Measurements from ENCODE around the gene PHF21A.

PHF21A gene

DNA sequence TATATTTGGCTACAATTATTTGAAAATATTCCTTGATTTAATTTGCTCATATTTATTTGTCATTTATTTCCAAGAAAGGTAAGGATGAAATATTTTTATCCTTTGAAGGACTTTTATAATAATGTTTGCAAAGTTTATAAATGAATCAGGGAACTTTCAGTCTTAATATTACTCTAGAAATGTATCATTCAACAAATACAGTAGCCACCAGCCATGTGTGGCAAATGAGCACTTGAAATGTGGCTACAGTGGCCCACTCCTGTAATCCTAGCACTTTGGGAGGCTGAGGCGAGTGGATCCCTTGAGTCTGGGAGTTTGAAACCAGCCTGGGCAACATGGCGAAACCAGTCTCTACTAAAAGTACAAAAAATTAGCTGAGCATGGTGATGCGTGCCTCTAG lies 20.3 kb upstream of the PHF21A start:
- Histone ChIP-seq H3K9ac (no peak overlapping the region), H3K4me1 (no peaks in the 10 kb centered on the region), H3K4me2 (no peak overlapping the region), H3K9me3 (no peaks in the 10 kb centered on the region), H3K4me3 (no peak overlapping the region), H4K20me1 (no peaks in the 10 kb centered on the region), H3K27ac (no peak overlapping the region), H3K36me3 (no peaks in the 10 kb centered on the region), H3K27me3 (no peaks in the 10 kb centered on the region)
- TF ChIP-seq Cebpa-rat (IDR thresholded peaks at IDR 0.05): no peak

DNA sequence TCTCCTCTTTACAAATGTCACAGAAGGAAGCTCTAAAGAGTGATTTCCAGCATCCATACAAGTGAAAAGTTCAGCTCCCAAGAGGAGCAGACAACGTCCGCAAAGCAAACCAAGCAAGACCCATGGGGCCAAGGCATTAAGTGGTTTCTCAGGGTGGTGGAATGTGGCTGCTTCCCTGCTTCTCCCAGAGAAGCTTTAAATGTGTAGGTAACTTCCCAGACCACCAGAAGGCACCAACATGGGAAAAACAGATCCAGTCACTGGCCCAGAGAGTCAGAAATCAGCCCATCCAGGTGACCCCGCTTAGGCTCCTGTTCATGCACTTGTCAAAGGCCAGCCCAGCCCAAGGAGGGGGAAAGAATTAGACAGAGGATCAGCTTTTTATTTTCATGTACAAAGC lies 13.3 kb upstream of the PHF21A start:
- Histone ChIP-seq H3K36me3 (no peaks in the 10 kb centered on the region), H3K4me3 (no peak overlapping the region), H4K20me1 (no peaks in the 10 kb centered on the region), H3K9me3 (no peaks in the 10 kb centered on the region), H3K4me1 (peaks cover 13% of the 10 kb centered on the region), H3K4me2 (no peak overlapping the region), H3K27me3 (no peaks in the 10 kb centered on the region), H3K9ac (no peak overlapping the region), H3K27ac (no peak overlapping the region)
- TF ChIP-seq Cebpa-rat (IDR thresholded peaks at IDR 0.05): no peak

GRCh38 chr11:46134061-46134460 lies 12.8 kb upstream of the PHF21A start:
- no peaks in the 10 kb centered on the region for H3K27me3 ChIP-seq
- no peak overlapping the region for H3K27ac ChIP-seq
- H3K4me1 ChIP-seq: peaks cover 17% of the 10 kb centered on the region
- no peak overlapping the region for H3K4me3 ChIP-seq
- H3K36me3 ChIP-seq: no peaks in the 10 kb centered on the region
- no peak for TF ChIP-seq Cebpa-rat (IDR thresholded peaks at IDR 0.05)
- no peaks in the 10 kb centered on the region for H3K9me3 ChIP-seq
- no peaks in the 10 kb centered on the region for H4K20me1 ChIP-seq
- H3K4me2 ChIP-seq: no peak overlapping the region
- H3K9ac ChIP-seq: no peak overlapping the region

DNA sequence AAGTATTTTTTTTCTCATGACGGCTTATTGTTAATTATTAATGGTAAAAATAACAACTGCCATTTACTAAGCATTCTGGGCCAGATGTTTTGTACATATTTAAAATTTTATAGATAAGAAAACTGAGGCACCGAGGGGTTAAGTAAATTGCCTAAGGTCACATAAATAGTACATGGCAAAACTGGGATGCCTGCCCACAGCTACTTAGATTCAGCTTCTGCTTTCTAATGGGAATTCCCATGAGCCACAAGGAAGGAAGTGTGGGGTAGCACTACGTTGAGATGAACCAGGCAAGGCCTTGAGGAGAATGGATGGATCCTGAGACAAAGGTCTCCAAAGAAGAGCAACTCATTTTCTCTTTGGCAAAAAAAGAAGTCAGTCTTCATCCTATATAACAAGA lies 11.9 kb upstream of the PHF21A start:
- no peak for TF ChIP-seq Cebpa-rat (IDR thresholded peaks at IDR 0.05)
- Histone ChIP-seq H3K4me1 (peaks cover 17% of the 10 kb centered on the region), H3K4me2 (no peak overlapping the region), H3K9me3 (no peaks in the 10 kb centered on the region), H3K36me3 (no peaks in the 10 kb centered on the region), H3K27me3 (no peaks in the 10 kb centered on the region), H3K27ac (no peak overlapping the region), H3K4me3 (no peak overlapping the region), H4K20me1 (no peaks in the 10 kb centered on the region), H3K9ac (no peak overlapping the region)

GRCh38 chr11:46130286-46130940 lies 9.2 kb upstream of the PHF21A start:
- no peaks in the 10 kb centered on the region for H4K20me1 ChIP-seq
- H3K4me3 ChIP-seq: no peak overlapping the region
- no peaks in the 10 kb centered on the region for H3K27me3 ChIP-seq
- H3K4me2 ChIP-seq: peak overlapping the region; percentile 31; the same call in 1 of the 2 replicates
- no peak overlapping the region for H3K27ac ChIP-seq
- H3K36me3 ChIP-seq: no peaks in the 10 kb centered on the region
- no peak for TF ChIP-seq Cebpa-rat (IDR thresholded peaks at IDR 0.05)
- no peak overlapping the region for H3K9ac ChIP-seq
- H3K4me1 ChIP-seq: peaks cover 23% of the 10 kb centered on the region
- H3K9me3 ChIP-seq: no peaks in the 10 kb centered on the region

- Histone ChIP-seq H3K36me3 (no peaks in the 10 kb centered on the region), H3K4me1 (peaks cover 23% of the 10 kb centered on the region), H3K27me3 (no peaks in the 10 kb centered on the region), H3K4me3 (no peak overlapping the region), H4K20me1 (no peaks in the 10 kb centered on the region), H3K9ac (0 out of 2 replicates have a peak overlapping the region, but pooled peaks have one; percentile 20), H3K4me2 (no peak overlapping the region), H3K9me3 (no peaks in the 10 kb centered on the region), H3K27ac (no peak overlapping the region)
- no peak for TF ChIP-seq Cebpa-rat (IDR thresholded peaks at IDR 0.05)
Measured at GRCh38 chr11:46129133-46129532, 7.9 kb upstream of the PHF21A start.

DNA sequence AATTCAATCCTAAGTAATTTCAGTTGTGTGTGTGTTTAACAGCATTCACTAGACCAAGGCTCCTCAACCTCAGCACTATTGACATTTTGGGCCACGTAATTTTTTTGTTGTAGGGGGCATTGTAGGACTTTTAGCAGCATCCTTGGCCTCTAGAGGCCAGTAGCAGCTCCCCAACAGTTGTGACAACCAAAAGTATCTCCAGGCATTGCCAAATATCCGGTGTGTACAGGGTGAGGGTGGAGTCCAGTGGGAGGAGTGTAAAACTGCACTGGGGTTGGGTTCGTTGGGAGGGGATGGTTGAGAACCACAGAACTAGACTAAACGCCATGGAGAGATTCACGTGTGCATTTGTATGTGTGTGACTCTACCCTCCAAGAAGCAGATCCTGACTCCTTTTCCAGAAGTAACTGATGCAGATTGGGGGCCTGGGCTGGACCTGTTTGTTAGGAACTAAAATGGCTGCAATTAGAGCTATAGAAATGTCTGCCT lies 5.9 kb upstream of the PHF21A start:
- Histone ChIP-seq H3K4me2 (no peak overlapping the region), H3K36me3 (no peaks in the 10 kb centered on the region), H3K9me3 (no peaks in the 10 kb centered on the region), H3K4me1 (peaks cover 34% of the 10 kb centered on the region), H3K9ac (no peak overlapping the region), H3K27me3 (no peaks in the 10 kb centered on the region), H4K20me1 (no peaks in the 10 kb centered on the region), H3K27ac (no peak overlapping the region), H3K4me3 (no peak overlapping the region)
- peak; percentile 53; the same call in 1 of the 2 replicates for TF ChIP-seq Cebpa-rat (IDR thresholded peaks at IDR 0.05)

GRCh38 chr11:46125284-46125683 lies 4.0 kb upstream of the PHF21A start:
- Histone ChIP-seq H3K36me3 (no peaks in the 10 kb centered on the region), H3K4me3 (no peak overlapping the region), H3K27me3 (no peaks in the 10 kb centered on the region), H3K9ac (no peak overlapping the region), H4K20me1 (no peaks in the 10 kb centered on the region), H3K4me1 (peaks cover 28% of the 10 kb centered on the region), H3K4me2 (no peak overlapping the region), H3K27ac (no peak overlapping the region), H3K9me3 (no peaks in the 10 kb centered on the region)
- no peak for TF ChIP-seq Cebpa-rat (IDR thresholded peaks at IDR 0.05)

- TF ChIP-seq Cebpa-rat (IDR thresholded peaks at IDR 0.05): no peak
- H3K4me3 ChIP-seq: peak overlapping the region; percentile 87; the same call in 1 of the 2 replicates
- H3K4me2 ChIP-seq: peak overlapping the region; percentile 93
- H3K4me1 ChIP-seq: peaks cover 27% of the 10 kb centered on the region
- no peaks in the 10 kb centered on the region for H3K9me3 ChIP-seq
- H4K20me1 ChIP-seq: peaks cover 7% of the 10 kb centered on the region; the same call in 1 of the 2 replicates
- H3K27me3 ChIP-seq: no peaks in the 10 kb centered on the region
- H3K36me3 ChIP-seq: no peaks in the 10 kb centered on the region
- H3K27ac ChIP-seq: no peak overlapping the region
- no peak overlapping the region for H3K9ac ChIP-seq
Measured at GRCh38 chr11:46122945-46123715, 1.9 kb upstream of the PHF21A start.

Measured in BLaER1 (cell line).